CD4-positive, alpha-beta T cell (primary cell): ENCODE results near the gene KRTAP19-2. TPM values are rescaled to one million over a fixed set of nuclear protein-coding genes. Genes with fewer than 3 reads are reported as not detected.

ENCODE experiments used
- ATAC-seq: fragments of 200-7000 bp; cut with Tn5 transposase; one replicate; pipeline ENCODE4 v1.10.0; 2022; ENCODE audit warnings: mild to moderate bottlenecking; ENCODE audit not compliant: poor library complexity
- CTCF ChIA-PET: fragments of 350-600 bp; sonication (Branson Sonifier 250); formaldehyde crosslinking; loops from one replicate; lab custom pipeline; 2021; ENCODE audit warnings: antibody characterized with exemption, inconsistent platforms; lab: Charles Lee
- POLR2A ChIA-PET: fragments of 350-600 bp; sonication (Branson Sonifier 250); formaldehyde crosslinking; loops from one replicate; lab custom pipeline; 2021; ENCODE audit warnings: antibody characterized with exemption, inconsistent platforms; lab: Charles Lee
- DNase-seq, 14 experiments: peaks; one replicate each; pipeline ENCODE4 v3.0.0-alpha.2; 2013 to 2020; ENCODE audit warnings: mixed read lengths in 2 of 14
- H3K27ac ChIP-seq, 2 donors: one replicate each; pipeline versions ENCODE4 v1.5.1 to v1.7.0; 2013; ENCODE audit warnings: low read length in 2 of 2, low read depth in 1 of 2, mild to moderate bottlenecking in 1 of 2
- H3K27me3 ChIP-seq, 2 experiments: 1 replicate in 1 of 2; 2 replicates in 1 of 2; pipeline versions ENCODE4 v1.6.1 to v1.7.0; 2013; ENCODE audit warnings: low read length in 2 of 2, control low read depth in 1 of 2, mild to moderate bottlenecking in 1 of 2, moderate library complexity in 1 of 2; ENCODE audit not compliant: insufficient read depth in 2 of 2, control insufficient read depth in 1 of 2
- H3K36me3 ChIP-seq: one replicate; pipeline ENCODE4 v1.6.1; 2013; ENCODE audit warnings: low read length, control low read depth; ENCODE audit not compliant: insufficient read depth
- H3K4me1 ChIP-seq: one replicate; pipeline ENCODE4 v1.6.1; 2013; ENCODE audit warnings: low read length, control low read depth; ENCODE audit not compliant: insufficient read depth
- H3K4me3 ChIP-seq: one replicate; pipeline ENCODE4 v1.5.1; 2013; ENCODE audit warnings: mild to moderate bottlenecking, low read length, moderate library complexity
- H3K9me3 ChIP-seq, 2 experiments: 1 replicate in 1 of 2; 2 replicates in 1 of 2; pipeline versions ENCODE4 v1.6.1 to v1.7.0; 2013; ENCODE audit warnings: low read length in 2 of 2, mild to moderate bottlenecking in 2 of 2, control low read depth in 1 of 2, moderate library complexity in 1 of 2; ENCODE audit not compliant: control insufficient read depth in 1 of 2, insufficient read depth in 1 of 2
- H3K27ac Mint-ChIP-seq: one replicate; pipeline ENCODE4 v1.8.0; 2020; ENCODE audit warnings: mixed read lengths
- H3K27me3 Mint-ChIP-seq: one replicate; pipeline ENCODE4 v1.8.0; 2021; ENCODE audit warnings: mixed read lengths
- H3K36me3 Mint-ChIP-seq: one replicate; pipeline ENCODE4 v1.8.0; 2021; ENCODE audit warnings: low read depth, mixed read lengths
- H3K4me1 Mint-ChIP-seq: one replicate; pipeline ENCODE4 v1.8.0; 2021; ENCODE audit warnings: low read depth, mixed read lengths
- H3K4me3 Mint-ChIP-seq: one replicate; pipeline ENCODE4 v1.8.0; 2020; ENCODE audit warnings: mild to moderate bottlenecking, mixed read lengths
- H3K9me3 Mint-ChIP-seq: one replicate; pipeline ENCODE4 v1.8.0; 2020; ENCODE audit warnings: mixed read lengths
- intact Hi-C, 2 experiments: fragments of 100-400 bp; cut with DNase I in 1 of 2; cut with micrococcal nuclease in 1 of 2; formaldehyde crosslinking; loops; one replicate each; pipeline versions ENCODE4 v1.15.1 to v1.9.0; 2023 to 2025; cut with DNase I, micrococcal nuclease
- polyA plus RNA-seq, 2 donors: library from polyadenylated mRNA; unstranded; fragments of 120-200 nt; gene quantifications; one replicate each; pipeline ENCODE4 v1.2.1, GENCODE V29; 2013
- total RNA-seq, 174 experiments: library from RNA in 2 of 174; stranded (reverse) in 2 of 174; gene quantifications; one replicate each; pipeline ENCODE4 v1.2.3 and lab custom pipeline; 2021 to 2026
- TF ChIP-seq, protein P1 (sequence below): fragments of 200-600 bp; IDR thresholded peaks from one replicate; pipeline ENCODE4 v1.8.0; 2022; ENCODE audit warnings: antibody characterized with exemption, mild to moderate bottlenecking

Gene KRTAP19-2, protein sequence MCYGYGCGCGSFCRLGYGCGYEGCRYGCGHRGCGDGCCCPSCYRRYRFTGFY
- total RNA-seq (not detected), total RNA-seq (lab: John Stamatoyannopoulos, UW) (0 to 0.07 (median 0) reads per million in 172 experiments)
- not detected for polyA plus RNA-seq (2013, experiment 1 of 2)
- polyA plus RNA-seq (2013, experiment 2 of 2), result not detected

DNA sequence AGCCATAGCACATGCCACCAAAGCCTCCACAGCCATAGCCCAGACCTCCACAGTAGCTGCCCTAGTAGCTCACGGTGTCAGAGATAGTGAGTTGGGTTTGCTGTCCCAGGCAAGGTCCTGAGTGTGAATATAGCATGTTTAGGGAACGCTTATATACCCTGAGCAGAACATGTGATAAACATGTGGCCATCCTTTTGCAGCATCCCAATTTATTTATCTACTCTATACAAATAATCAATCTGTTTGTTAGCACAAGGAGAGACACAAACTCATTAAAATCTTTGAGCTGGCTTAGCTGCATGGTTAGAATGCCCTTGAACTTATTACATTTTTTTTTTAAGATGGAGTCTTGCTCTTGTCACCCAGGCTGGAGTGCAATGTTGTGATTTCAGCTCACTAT lies at the start of gene KRTAP19-2:
TSS of gene KRTAP19-2 (minus strand) at position 101 of the 400 bp plus-strand sequence. CDS start at position 13, 88 bp downstream.
- DNase-seq (no peak), ATAC-seq (no peak)
- no peak within 1 kb of the TSS for H3K27ac Mint-ChIP-seq
- H3K4me3 ChIP-seq, result no peak within 1 kb of the TSS
- H3K4me3 Mint-ChIP-seq, result no peak within 1 kb of the TSS
- no peak within 1 kb of the TSS for H3K27ac ChIP-seq
- intact Hi-C loops, result no loop called here
- H3K9me3 Mint-ChIP-seq, result peaks cover 3% of the 10 kb centered on the region
- no peaks in the 10 kb centered on the region for H3K36me3 ChIP-seq
- no peaks in the 10 kb centered on the region for H3K27me3 ChIP-seq
- POLR2A ChIA-PET, result no interaction called here
- H3K4me1 ChIP-seq, result no peaks in the 10 kb centered on the region
- no peaks in the 10 kb centered on the region for H3K36me3 Mint-ChIP-seq
- H3K4me1 Mint-ChIP-seq, result no peaks in the 10 kb centered on the region
- CTCF ChIA-PET, result no interaction called here
- H3K9me3 ChIP-seq, result peaks cover 10 to 14% of the 10 kb centered on the region in 2 experiments
- TF ChIP-seq, protein P1, sequence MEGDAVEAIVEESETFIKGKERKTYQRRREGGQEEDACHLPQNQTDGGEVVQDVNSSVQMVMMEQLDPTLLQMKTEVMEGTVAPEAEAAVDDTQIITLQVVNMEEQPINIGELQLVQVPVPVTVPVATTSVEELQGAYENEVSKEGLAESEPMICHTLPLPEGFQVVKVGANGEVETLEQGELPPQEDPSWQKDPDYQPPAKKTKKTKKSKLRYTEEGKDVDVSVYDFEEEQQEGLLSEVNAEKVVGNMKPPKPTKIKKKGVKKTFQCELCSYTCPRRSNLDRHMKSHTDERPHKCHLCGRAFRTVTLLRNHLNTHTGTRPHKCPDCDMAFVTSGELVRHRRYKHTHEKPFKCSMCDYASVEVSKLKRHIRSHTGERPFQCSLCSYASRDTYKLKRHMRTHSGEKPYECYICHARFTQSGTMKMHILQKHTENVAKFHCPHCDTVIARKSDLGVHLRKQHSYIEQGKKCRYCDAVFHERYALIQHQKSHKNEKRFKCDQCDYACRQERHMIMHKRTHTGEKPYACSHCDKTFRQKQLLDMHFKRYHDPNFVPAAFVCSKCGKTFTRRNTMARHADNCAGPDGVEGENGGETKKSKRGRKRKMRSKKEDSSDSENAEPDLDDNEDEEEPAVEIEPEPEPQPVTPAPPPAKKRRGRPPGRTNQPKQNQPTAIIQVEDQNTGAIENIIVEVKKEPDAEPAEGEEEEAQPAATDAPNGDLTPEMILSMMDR, result no peak
- H3K27me3 Mint-ChIP-seq, result no peaks in the 10 kb centered on the region

DNA sequence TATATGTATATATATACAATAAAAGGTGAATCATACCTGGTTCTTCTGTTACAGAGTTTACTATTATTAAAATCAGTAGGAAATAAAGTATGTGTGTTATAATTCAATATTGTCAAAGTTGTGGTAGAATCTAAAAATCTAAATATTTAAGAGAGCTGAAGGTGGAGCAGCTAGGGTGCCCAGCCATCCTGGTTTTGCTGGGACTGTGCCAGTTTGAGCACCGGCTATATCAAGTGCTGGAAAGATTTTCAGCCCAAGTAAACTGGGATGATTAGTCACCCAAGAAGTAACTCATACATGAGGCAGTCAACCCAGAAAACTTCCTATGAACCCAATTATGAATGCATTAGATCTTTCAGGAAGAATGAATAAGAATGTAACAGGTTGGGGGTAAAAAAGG lies 31.6 kb upstream of the KRTAP19-2 start:
- intact Hi-C loops, result no loop called here
- ChIA-PET POLR2A (no interaction called here), CTCF (no interaction called here)
- H3K4me3 ChIP-seq, result no peak overlapping the region
- H3K27me3 ChIP-seq, result no peaks in the 10 kb centered on the region
- H3K27ac Mint-ChIP-seq, result no peak overlapping the region
- H3K4me1 ChIP-seq, result no peaks in the 10 kb centered on the region
- H3K27me3 Mint-ChIP-seq, result no peaks in the 10 kb centered on the region
- no peak overlapping the region for H3K4me3 Mint-ChIP-seq
- TF ChIP-seq, protein P1, result no peak
- DNase-seq (no peak), ATAC-seq (no peak)
- H3K36me3 ChIP-seq, result no peaks in the 10 kb centered on the region
- no peaks in the 10 kb centered on the region for H3K9me3 Mint-ChIP-seq
- H3K9me3 ChIP-seq, result no peaks in the 10 kb centered on the region
- H3K36me3 Mint-ChIP-seq, result no peaks in the 10 kb centered on the region
- H3K27ac ChIP-seq, result no peak overlapping the region
- no peaks in the 10 kb centered on the region for H3K4me1 Mint-ChIP-seq

DNA sequence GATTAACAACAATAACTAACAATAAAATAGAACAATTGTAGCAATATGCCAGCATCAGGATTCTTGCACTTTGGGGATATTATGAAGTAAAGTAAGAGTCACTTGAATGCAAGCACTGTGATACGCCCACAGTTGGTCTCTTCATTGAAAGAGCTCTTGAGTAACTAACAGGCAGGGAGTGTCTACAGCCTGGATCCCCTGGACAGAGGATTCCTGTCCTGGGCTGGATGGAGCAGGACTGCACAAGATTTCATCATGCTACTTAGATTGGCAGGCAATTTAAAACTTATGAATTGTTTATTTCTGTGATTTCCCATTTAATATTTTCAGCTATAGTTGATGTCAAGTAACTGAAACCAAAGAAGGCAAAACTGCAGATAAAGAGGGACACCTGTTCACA lies 28.4 kb upstream of the KRTAP19-2 start:
- Mint-ChIP-seq H3K4me3 (no peak overlapping the region), H3K4me1 (no peaks in the 10 kb centered on the region), H3K27ac (no peak overlapping the region), H3K36me3 (no peaks in the 10 kb centered on the region), H3K27me3 (no peaks in the 10 kb centered on the region), H3K9me3 (no peaks in the 10 kb centered on the region)
- Histone ChIP-seq H3K27me3 (no peaks in the 10 kb centered on the region), H3K36me3 (no peaks in the 10 kb centered on the region), H3K27ac (no peak overlapping the region), H3K4me3 (no peak overlapping the region), H3K9me3 (no peaks in the 10 kb centered on the region), H3K4me1 (no peaks in the 10 kb centered on the region)
- no peak for ATAC-seq
- ChIA-PET CTCF (no interaction called here), POLR2A (no interaction called here)
- no peak for DNase-seq
- intact Hi-C loops, result no loop called here
- TF ChIP-seq, protein P1, result no peak
